ENCODE results near the gene GLS2. TPM values are rescaled to one million over a fixed set of nuclear protein-coding genes. Genes with fewer than 3 reads are reported as not detected.

The GLS2 gene
- total and polyA plus RNA-seq, 10 of the 15 experiments (the other 5 are each of a cell fraction or from before 2014, with no cell fraction given), result 0.64 to 6.4 (median 3.3) TPM

DNA sequence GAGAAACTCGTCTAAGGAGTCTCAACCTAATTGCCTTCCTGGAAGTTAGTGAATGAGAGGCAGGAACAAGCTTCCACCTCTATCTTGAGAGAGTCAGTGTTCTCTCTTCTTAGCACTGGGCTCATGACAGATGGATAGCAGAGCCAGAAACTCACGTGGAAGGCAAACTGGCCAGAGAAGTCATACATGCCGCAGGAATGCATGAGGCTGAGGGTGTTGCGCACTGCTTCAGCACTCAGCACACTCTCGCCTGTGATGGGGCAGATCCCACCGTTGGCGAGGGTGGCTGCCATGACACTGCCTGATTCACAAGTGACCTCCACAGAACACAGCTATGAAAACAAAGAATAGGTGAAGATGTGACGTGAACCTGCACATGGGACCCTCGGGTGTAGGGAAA is 13.6 kb downstream of the GLS2 start:
- Histone ChIP-seq H4K20me1 (ENCODE audit: control insufficient read depth, insufficient read depth) (peaks cover 3% of the 10 kb centered on the region; the same call in 1 of the 2 replicates), H3K4me1 (ENCODE audit: control insufficient read depth, insufficient read depth, low read length) (peaks cover 15% of the 10 kb centered on the region), H3K9ac (ENCODE audit: control insufficient read depth, insufficient read depth, low read length) (no peak overlapping the region), H3K79me2 (ENCODE audit: control insufficient read depth, insufficient read depth, low read length) (peaks cover 21% of the 10 kb centered on the region), H3K27ac (ENCODE audit: control insufficient read depth, insufficient read depth) (no peak overlapping the region), H3K36me3 (ENCODE audit: control insufficient read depth in 2 of 2, insufficient read depth in 2 of 2, low read length in 1 of 2) (peaks cover 0 to 7% of the 10 kb centered on the region in 2 experiments; a peak in 2 of 4 replicates), H3K9me3 (replicated peaks; ENCODE audit: control insufficient read depth, insufficient read depth, low read length) (no peaks in the 10 kb centered on the region), H3K4me2 (ENCODE audit: control insufficient read depth, insufficient read depth) (no peak overlapping the region), H3K27me3 (replicated peaks in 1 of 2; ENCODE audit: control insufficient read depth in 2 of 2, insufficient read depth in 2 of 2, low read length in 1 of 2) (no peaks in the 10 kb centered on the region), H2AFZ (ENCODE audit: control insufficient read depth, low read depth, low read length) (no peak overlapping the region), H3K4me3 (no peak overlapping the region)
- FAIRE-seq (no peak), DNase-seq (ENCODE audit: low read depth, low spot score) (no peak), ATAC-seq (no peak)
- TF ChIP-seq POLR2A (IDR thresholded peaks at IDR 0.05; ENCODE audit: low read depth, low read length), result peak; percentile 51
- TF ChIP-seq, protein P1, sequence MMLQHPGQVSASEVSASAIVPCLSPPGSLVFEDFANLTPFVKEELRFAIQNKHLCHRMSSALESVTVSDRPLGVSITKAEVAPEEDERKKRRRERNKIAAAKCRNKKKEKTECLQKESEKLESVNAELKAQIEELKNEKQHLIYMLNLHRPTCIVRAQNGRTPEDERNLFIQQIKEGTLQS (IDR thresholded peaks at IDR 0.05; ENCODE audit: borderline replicate concordance, extremely low read depth, low read depth, low read length), result no peak
- intact Hi-C loops (cut with micrococcal nuclease; ENCODE audit: unreplicated experiment), result no loop called here
- BruUV-seq (replicated peaks), result no TSS peak
- ChIA-PET RAD21 (ENCODE audit: unreplicated experiment) (interaction anchor here (1.5 kb wide), 1 partner anchor 10 kb away, joined by 5 read pairs; no protein-coding TSS in a partner anchor), CTCF (interaction anchor here (1.1 to 1.8 kb wide), 2 partner anchors 10 to 282 kb away, joined by 4 to 5 read pairs; no protein-coding TSS in a partner anchor), SMC1A (ENCODE audit: uncharacterized antibody, unreplicated experiment) (interaction anchor here (1.3 kb wide), 1 partner anchor 22 kb away, joined by 3 read pairs; no protein-coding TSS in a partner anchor), POLR2A (interaction anchor here (0.5 to 1.0 kb wide), 3 partner anchors 14 to 304 kb away, joined by 3 to 8 read pairs (median 6); no protein-coding TSS in a partner anchor)
- 93% methylated on average over 9 of the region's 9 CpGs for WGBS (ENCODE audit: insufficient coverage, insufficient replicate concordance, low lambda C conversion rate, missing lambda C conversion rate)
- in situ Hi-C loops (cut with MboI), result no loop called here

DNA sequence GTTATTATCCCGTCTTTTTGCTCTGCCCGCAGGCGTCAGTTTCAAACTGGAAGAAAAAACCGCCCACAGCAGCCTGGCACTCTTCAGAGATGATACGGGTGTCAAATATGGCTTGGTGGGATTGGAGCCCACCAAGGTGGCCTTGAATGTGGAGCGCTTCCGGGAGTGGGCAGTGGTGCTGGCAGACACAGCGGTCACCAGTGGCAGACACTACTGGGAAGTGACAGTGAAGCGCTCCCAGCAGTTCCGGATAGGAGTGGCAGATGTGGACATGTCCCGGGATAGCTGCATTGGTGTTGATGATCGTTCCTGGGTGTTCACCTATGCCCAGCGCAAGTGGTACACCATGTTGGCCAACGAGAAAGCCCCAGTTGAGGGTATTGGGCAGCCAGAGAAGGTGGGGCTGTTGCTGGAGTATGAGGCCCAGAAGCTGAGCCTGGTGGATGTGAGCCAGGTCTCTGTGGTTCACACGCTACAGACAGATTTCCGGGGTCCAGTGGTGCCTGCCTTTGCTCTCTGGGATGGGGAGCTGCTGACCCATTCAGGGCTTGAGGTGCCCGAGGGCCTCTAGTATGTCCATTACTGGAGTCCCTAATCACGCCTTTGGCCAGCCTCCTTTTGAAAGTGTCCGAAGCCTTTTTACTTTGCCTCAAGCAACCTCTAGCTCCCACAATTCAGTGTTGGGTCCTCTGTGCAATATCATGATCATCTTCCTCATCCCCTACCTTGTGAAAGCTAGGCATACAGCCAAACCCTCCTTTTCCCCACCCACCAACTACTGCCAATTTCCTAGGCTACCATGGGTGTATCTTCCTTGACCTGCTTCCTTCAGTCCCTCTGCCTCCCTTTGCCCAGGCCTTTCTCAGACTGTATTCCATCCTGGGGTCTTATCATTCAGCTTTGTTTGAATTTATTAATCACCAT is 18.7 kb downstream of the GLS2 start:
- FAIRE-seq (no peak), DNase-seq (ENCODE audit: low read depth, low spot score) (no peak), ATAC-seq (peak; percentile 60)
- BruUV-seq (replicated peaks), result no TSS peak
- Histone ChIP-seq H3K79me2 (ENCODE audit: control insufficient read depth, insufficient read depth, low read length) (peaks cover 31% of the 10 kb centered on the region), H3K4me3 (peak overlapping the region; percentile 76), H3K9ac (ENCODE audit: control insufficient read depth, insufficient read depth, low read length) (peak overlapping the region; percentile 98), H3K4me2 (ENCODE audit: control insufficient read depth, insufficient read depth) (peak overlapping the region; percentile 98), H2AFZ (ENCODE audit: control insufficient read depth, low read depth, low read length) (peak overlapping the region; percentile 89; the same call in 1 of the 2 replicates), H4K20me1 (ENCODE audit: control insufficient read depth, insufficient read depth) (no peaks in the 10 kb centered on the region), H3K27me3 (replicated peaks in 1 of 2; ENCODE audit: control insufficient read depth in 2 of 2, insufficient read depth in 2 of 2, low read length in 1 of 2) (no peaks in the 10 kb centered on the region), H3K4me1 (ENCODE audit: control insufficient read depth, insufficient read depth, low read length) (peaks cover 13% of the 10 kb centered on the region), H3K36me3 (ENCODE audit: control insufficient read depth in 2 of 2, insufficient read depth in 2 of 2, low read length in 1 of 2) (peaks cover 0 to 7% of the 10 kb centered on the region in 2 experiments; a peak in 2 of 4 replicates), H3K9me3 (replicated peaks; ENCODE audit: control insufficient read depth, insufficient read depth, low read length) (no peaks in the 10 kb centered on the region), H3K27ac (ENCODE audit: control insufficient read depth, insufficient read depth) (peak overlapping the region; percentile 93)
- CTCF ChIA-PET, result interaction anchor here (0.6 to 1.9 kb wide), 17 partner anchors 8 to 279 kb away, joined by 3 to 8 read pairs (median 3); partner anchors contain the start of genes PAN2, SMARCC2, STAT2 and TIMELESS
- in situ Hi-C loops (cut with MboI), result loop anchor here (5.0 kb wide), 1 partner anchor 277 kb away; no protein-coding TSS in a partner anchor
- RAD21 ChIA-PET (ENCODE audit: unreplicated experiment), result interaction anchor here (1.0 to 1.4 kb wide), 2 partner anchors 247 to 280 kb away, joined by 3 read pairs; partner anchors contain the start of genes RNF41 and SMARCC2
- SMC1A ChIA-PET (ENCODE audit: uncharacterized antibody, unreplicated experiment), result interaction anchor here (0.6 to 2.7 kb wide), 6 partner anchors 10 to 167 kb away, joined by 3 to 9 read pairs (median 4); partner anchors contain the start of gene TIMELESS
- intact Hi-C loops (cut with micrococcal nuclease; ENCODE audit: unreplicated experiment), result loop anchor here (5.0 to 10.0 kb wide), 2 partner anchors 204 to 342 kb away; partner anchors contain the start of genes COQ10A and ESYT1
- 44% methylated on average over 19 of the region's 19 CpGs for WGBS (ENCODE audit: insufficient coverage, insufficient replicate concordance, low lambda C conversion rate, missing lambda C conversion rate)
- POLR2A ChIA-PET, result interaction anchor here (0.7 to 1.7 kb wide), 9 partner anchors 10 to 341 kb away, joined by 3 to 6 read pairs (median 3); partner anchors contain the start of genes ESYT1 and STAT2
- TF ChIP-seq POLR2A (IDR thresholded peaks at IDR 0.05; ENCODE audit: low read depth, low read length), result 0 out of 2 replicates have a peak, but pooled peaks have one; percentile 43
- TF ChIP-seq RUNX3 (IDR thresholded peaks at IDR 0.05; ENCODE audit: low read length), result peak; percentile 37; the same call in 1 of the 2 replicates
- no peak for TF ChIP-seq NFYB (IDR thresholded peaks at IDR 0.05; ENCODE audit: insufficient read depth, low read depth, low read length)
- no peak for TF ChIP-seq MXI1 (IDR thresholded peaks at IDR 0.05; ENCODE audit: low read depth, low read length)
- TF ChIP-seq ESRRA (IDR thresholded peaks at IDR 0.05; ENCODE audit: low read length), result no peak
- no peak for TF ChIP-seq YY1 (IDR thresholded peaks at IDR 0.05; ENCODE audit: low read depth, low read length)
- TF ChIP-seq SMAD5 (IDR thresholded peaks at IDR 0.05; ENCODE audit: low read depth), result no peak
- TF ChIP-seq ASH2L (IDR thresholded peaks at IDR 0.05; ENCODE audit: borderline replicate concordance, low read depth), result no peak
- no peak for TF ChIP-seq ETV6 (conservative IDR thresholded peaks at IDR 0.05 in 1 of 2, IDR thresholded peaks at IDR 0.05 in 1 of 2; ENCODE audit: borderline replicate concordance in 1 of 2, low read depth in 1 of 2)
- TF ChIP-seq MYB (IDR thresholded peaks at IDR 0.05; ENCODE audit: borderline replicate concordance, low read depth, low read length), result no peak

Data from GM12878 (cell line).